ENCODE results near the gene TBX10.
"Not testable (repeated sequence)": the region's sequence is repeated elsewhere in the genome, so short reads cannot be mapped to it uniquely, and the experiment has no call there.

The TBX10 gene

DNA sequence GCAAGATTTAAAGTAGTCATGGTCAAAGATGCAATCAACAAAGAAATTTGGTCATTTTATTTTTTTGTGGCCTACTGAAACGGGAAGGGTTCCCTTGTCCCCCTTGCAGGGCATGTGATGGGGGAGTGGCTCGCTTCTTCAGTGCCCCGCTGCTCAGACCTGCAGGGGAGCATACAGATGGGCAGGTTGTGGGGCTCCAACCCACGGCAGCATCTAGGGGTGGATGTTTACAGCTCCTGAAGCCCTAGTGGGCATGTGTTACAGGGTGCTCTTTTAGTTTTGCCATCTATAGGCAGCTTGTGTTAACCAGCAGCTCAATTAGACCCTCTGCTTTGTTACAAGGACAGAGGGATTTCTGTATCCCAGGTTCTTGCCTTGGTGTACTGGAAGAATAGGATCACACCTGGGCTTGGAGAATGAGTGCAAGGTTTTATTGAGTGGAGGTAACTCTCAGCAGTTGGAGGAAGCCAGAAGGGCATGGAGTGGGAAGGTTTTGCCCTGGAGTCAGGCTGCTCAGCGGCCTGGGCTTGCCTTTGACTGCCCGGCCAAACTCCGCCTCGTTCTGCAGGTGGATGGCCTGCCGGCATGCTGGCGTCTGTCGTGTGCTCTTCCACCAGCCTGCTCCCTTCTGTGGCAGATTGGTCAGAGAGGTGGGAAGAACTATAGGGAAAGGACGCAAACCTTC lies 46.5 kb downstream of the TBX10 start:
- H4K8ac ChIP-seq (ENCODE audit: low read depth, low read length), result no peak overlapping the region
- H2AFZ ChIP-seq (ENCODE audit: low read length), result no peak overlapping the region
- no peak overlapping the region for H2BK12ac ChIP-seq (ENCODE audit: low read length)
- peaks cover 0 to 3% of the 10 kb centered on the region in 2 donors for H3K9me3 ChIP-seq (replicated peaks in 1 of 2; ENCODE audit: control insufficient read depth in 2 of 2, insufficient read depth in 1 of 2, low read depth in 1 of 2, low read length in 2 of 2)
- H3K18ac ChIP-seq (ENCODE audit: low read length), result no peak overlapping the region
- H3K36me3 ChIP-seq (replicated peaks in 1 of 2; ENCODE audit: control insufficient read depth in 2 of 2, insufficient read depth in 2 of 2, low read length in 2 of 2), result peaks cover 2 to 8% of the 10 kb centered on the region in 2 donors
- H2BK15ac ChIP-seq (ENCODE audit: low read length), result no peak overlapping the region
- no peaks in the 10 kb centered on the region for H3K79me1 ChIP-seq (ENCODE audit: low read depth, low read length)
- no peak overlapping the region for H3K4me3 ChIP-seq (ENCODE audit: low read length in 2 of 2)
- H3K4me1 ChIP-seq (ENCODE audit: control insufficient read depth in 2 of 2, insufficient read depth in 1 of 2, low read depth in 1 of 2, low read length in 2 of 2), result no peaks in the 10 kb centered on the region
- no peak for DNase-seq (ENCODE audit: low spot score)
- H3K23ac ChIP-seq (ENCODE audit: low read depth, low read length, poor library complexity), result no peak overlapping the region
- H2AK5ac ChIP-seq (ENCODE audit: low read depth, low read length), result no peak overlapping the region
- H3K9ac ChIP-seq (ENCODE audit: low read depth, low read length, poor library complexity), result no peak overlapping the region
- H3K27me3 ChIP-seq (ENCODE audit: control insufficient read depth in 3 of 3, insufficient read depth in 3 of 3, low read depth in 1 of 3, low read length in 3 of 3), result no peaks in the 10 kb centered on the region
- H3K27ac ChIP-seq (replicated peaks; ENCODE audit: low read length), result no peak overlapping the region
- H4K91ac ChIP-seq (ENCODE audit: low read depth, low read length, poor library complexity), result no peak overlapping the region
- no peak overlapping the region for H3K14ac ChIP-seq (ENCODE audit: low read length)
- no peak overlapping the region for H2BK5ac ChIP-seq (ENCODE audit: low read length)
- WGBS, 2 donors (ENCODE audit: extremely low coverage in 2 of 2, insufficient read length in 2 of 2, insufficient replicate concordance in 1 of 2), result no CpG with 5 or more reads among the region's 12 CpGs
- H2BK120ac ChIP-seq (ENCODE audit: low read depth, low read length), result no peak overlapping the region
- no peak overlapping the region for H3K4me2 ChIP-seq (ENCODE audit: insufficient read depth, low read length, poor library complexity, severe bottlenecking)
- H3K4ac ChIP-seq (ENCODE audit: low read length), result no peak overlapping the region

DNA sequence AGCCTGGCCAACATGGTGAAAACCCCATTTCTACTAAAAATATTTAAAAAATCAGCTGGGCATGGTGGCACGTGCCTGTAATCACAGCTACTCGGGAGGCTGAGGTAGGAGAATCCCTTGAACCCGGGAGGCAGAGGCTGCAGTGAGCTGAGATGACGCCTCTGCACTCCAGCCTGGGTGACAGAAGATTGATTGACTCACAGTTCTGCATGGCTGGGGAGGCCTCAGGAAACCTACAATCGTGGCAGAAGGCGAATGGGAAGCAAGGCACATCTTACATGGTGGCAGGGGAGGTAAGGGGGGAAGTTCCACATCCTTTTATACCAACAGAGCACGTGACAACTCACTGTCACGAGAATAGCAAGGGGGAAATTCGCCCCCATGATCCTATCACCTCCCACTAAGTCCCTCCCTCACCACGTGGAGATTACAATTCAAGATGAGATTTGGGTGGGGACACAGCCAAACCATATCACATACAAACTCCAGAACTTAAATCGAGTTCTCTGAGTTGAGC lies 50.6 kb downstream of the TBX10 start:
- not testable (repeated sequence) for H3K4me2 ChIP-seq (ENCODE audit: insufficient read depth, low read length, poor library complexity, severe bottlenecking); H3K27ac ChIP-seq (replicated peaks; ENCODE audit: low read length); H2BK15ac ChIP-seq (ENCODE audit: low read length); H3K4me3 ChIP-seq (ENCODE audit: low read length in 2 of 2); H3K18ac ChIP-seq (ENCODE audit: low read length); DNase-seq (ENCODE audit: low spot score); H2BK5ac ChIP-seq (ENCODE audit: low read length); H4K8ac ChIP-seq (ENCODE audit: low read depth, low read length); H2BK12ac ChIP-seq (ENCODE audit: low read length); H3K4ac ChIP-seq (ENCODE audit: low read length); H3K14ac ChIP-seq (ENCODE audit: low read length); H2AFZ ChIP-seq (ENCODE audit: low read length); H3K9ac ChIP-seq (ENCODE audit: low read depth, low read length, poor library complexity); H3K9me3 ChIP-seq (replicated peaks in 1 of 2; ENCODE audit: control insufficient read depth in 2 of 2, insufficient read depth in 1 of 2, low read depth in 1 of 2, low read length in 2 of 2); H2AK5ac ChIP-seq (ENCODE audit: low read depth, low read length); H4K91ac ChIP-seq (ENCODE audit: low read depth, low read length, poor library complexity); H3K23ac ChIP-seq (ENCODE audit: low read depth, low read length, poor library complexity); H2BK120ac ChIP-seq (ENCODE audit: low read depth, low read length); H3K27me3 ChIP-seq (ENCODE audit: control insufficient read depth in 3 of 3, insufficient read depth in 3 of 3, low read depth in 1 of 3, low read length in 3 of 3)
- Histone ChIP-seq H3K36me3 (replicated peaks in 1 of 2; ENCODE audit: control insufficient read depth in 2 of 2, insufficient read depth in 2 of 2, low read length in 2 of 2) (peaks cover 22 to 43% of the 10 kb centered on the region in 2 donors), H3K79me1 (ENCODE audit: low read depth, low read length) (peaks cover 21% of the 10 kb centered on the region), H3K4me1 (ENCODE audit: control insufficient read depth in 2 of 2, insufficient read depth in 1 of 2, low read depth in 1 of 2, low read length in 2 of 2) (peaks cover 7 to 13% of the 10 kb centered on the region in 2 donors)
- WGBS, 2 donors (ENCODE audit: extremely low coverage in 2 of 2, insufficient read length in 2 of 2, insufficient replicate concordance in 1 of 2), result no CpG with 5 or more reads among the region's 11 CpGs

DNA sequence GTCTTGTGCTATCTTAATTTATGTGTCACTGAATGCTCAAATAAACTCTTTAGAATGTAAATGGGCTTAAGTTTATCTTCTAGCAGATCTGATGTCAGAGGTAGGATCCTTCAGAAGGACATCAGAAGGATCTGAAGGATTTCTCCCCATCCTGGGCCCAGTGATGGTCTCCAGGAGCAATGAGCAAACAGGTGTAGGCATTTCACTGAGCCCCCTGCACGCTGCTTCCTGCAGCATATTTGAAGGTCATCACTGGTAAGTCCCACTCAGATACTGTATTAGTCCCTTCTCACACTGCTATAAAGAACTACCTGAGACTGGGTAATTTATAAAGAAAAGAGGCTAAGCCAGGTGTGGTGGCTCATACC lies 51.4 kb downstream of the TBX10 start:
- Histone ChIP-seq H4K8ac (ENCODE audit: low read depth, low read length) (no peak overlapping the region), H2AK5ac (ENCODE audit: low read depth, low read length) (no peak overlapping the region), H3K23ac (ENCODE audit: low read depth, low read length, poor library complexity) (no peak overlapping the region), H3K79me1 (ENCODE audit: low read depth, low read length) (peaks cover 21% of the 10 kb centered on the region), H2BK15ac (ENCODE audit: low read length) (no peak overlapping the region), H2BK120ac (ENCODE audit: low read depth, low read length) (no peak overlapping the region), H3K27me3 (ENCODE audit: control insufficient read depth in 3 of 3, insufficient read depth in 3 of 3, low read depth in 1 of 3, low read length in 3 of 3) (no peaks in the 10 kb centered on the region), H3K4me3 (ENCODE audit: low read length in 2 of 2) (no peak overlapping the region), H3K36me3 (replicated peaks in 1 of 2; ENCODE audit: control insufficient read depth in 2 of 2, insufficient read depth in 2 of 2, low read length in 2 of 2) (peaks cover 22 to 43% of the 10 kb centered on the region in 2 donors), H3K9ac (ENCODE audit: low read depth, low read length, poor library complexity) (no peak overlapping the region), H3K4me1 (ENCODE audit: control insufficient read depth in 2 of 2, insufficient read depth in 1 of 2, low read depth in 1 of 2, low read length in 2 of 2) (peaks cover 7 to 13% of the 10 kb centered on the region in 2 donors), H3K27ac (replicated peaks; ENCODE audit: low read length) (no peak overlapping the region), H2BK5ac (ENCODE audit: low read length) (no peak overlapping the region), H2AFZ (ENCODE audit: low read length) (no peak overlapping the region), H3K9me3 (replicated peaks in 1 of 2; ENCODE audit: control insufficient read depth in 2 of 2, insufficient read depth in 1 of 2, low read depth in 1 of 2, low read length in 2 of 2) (peaks cover 0 to 6% of the 10 kb centered on the region in 2 donors), H3K4ac (ENCODE audit: low read length) (no peak overlapping the region), H4K91ac (ENCODE audit: low read depth, low read length, poor library complexity) (no peak overlapping the region), H3K14ac (ENCODE audit: low read length) (no peak overlapping the region), H2BK12ac (ENCODE audit: low read length) (no peak overlapping the region), H3K18ac (ENCODE audit: low read length) (no peak overlapping the region), H3K4me2 (ENCODE audit: insufficient read depth, low read length, poor library complexity, severe bottlenecking) (no peak overlapping the region)
- no peak for DNase-seq (ENCODE audit: low spot score)
- WGBS, 2 donors (ENCODE audit: extremely low coverage in 2 of 2, insufficient read length in 2 of 2, insufficient replicate concordance in 1 of 2), result no CpG with 5 or more reads among the region's 1 CpG

DNA sequence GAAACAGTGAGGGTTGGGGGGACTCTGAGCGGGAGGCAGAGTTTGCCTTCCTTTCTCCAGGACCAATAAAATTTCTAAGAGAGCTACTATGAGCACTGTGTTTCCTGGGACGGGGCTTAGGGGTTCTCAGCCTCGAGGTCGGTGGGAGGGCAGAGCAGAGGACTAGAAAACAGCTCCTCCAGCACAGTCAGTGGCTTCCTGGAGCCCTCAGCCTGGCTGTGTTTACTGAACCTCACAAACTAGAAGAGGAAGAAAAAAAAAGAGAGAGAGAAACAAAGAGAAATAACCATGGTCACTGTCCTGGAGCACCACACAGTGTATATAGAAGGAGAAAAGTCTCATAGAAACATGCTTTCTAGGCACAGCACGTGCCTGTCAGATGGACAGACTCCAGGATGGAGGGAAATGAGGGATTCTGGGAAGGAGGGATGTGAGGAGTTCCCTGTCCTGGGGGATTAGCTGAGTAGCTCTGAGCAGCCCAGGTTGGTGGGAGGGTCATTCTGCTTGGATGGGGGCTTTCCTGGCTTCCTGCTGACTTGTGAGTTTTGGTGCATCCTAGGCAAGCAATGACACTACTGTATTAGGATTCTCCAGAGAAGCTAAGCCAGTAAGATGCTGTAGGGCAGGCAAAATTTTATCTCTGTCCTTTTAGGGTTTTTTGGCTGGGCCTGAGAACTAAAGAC lies 52.9 kb downstream of the TBX10 start:
- Histone ChIP-seq H2BK15ac (ENCODE audit: low read length) (no peak overlapping the region), H3K4me1 (ENCODE audit: control insufficient read depth in 2 of 2, insufficient read depth in 1 of 2, low read depth in 1 of 2, low read length in 2 of 2) (peaks cover 13 to 17% of the 10 kb centered on the region in 2 donors), H2AK5ac (ENCODE audit: low read depth, low read length) (no peak overlapping the region), H2BK120ac (ENCODE audit: low read depth, low read length) (no peak overlapping the region), H3K14ac (ENCODE audit: low read length) (no peak overlapping the region), H2BK12ac (ENCODE audit: low read length) (no peak overlapping the region), H3K9ac (ENCODE audit: low read depth, low read length, poor library complexity) (no peak overlapping the region), H3K36me3 (replicated peaks in 1 of 2; ENCODE audit: control insufficient read depth in 2 of 2, insufficient read depth in 2 of 2, low read length in 2 of 2) (peaks cover 22 to 43% of the 10 kb centered on the region in 2 donors), H3K9me3 (replicated peaks in 1 of 2; ENCODE audit: control insufficient read depth in 2 of 2, insufficient read depth in 1 of 2, low read depth in 1 of 2, low read length in 2 of 2) (peaks cover 0 to 6% of the 10 kb centered on the region in 2 donors), H3K4ac (ENCODE audit: low read length) (no peak overlapping the region), H3K27me3 (ENCODE audit: control insufficient read depth in 3 of 3, insufficient read depth in 3 of 3, low read depth in 1 of 3, low read length in 3 of 3) (peaks cover 0 to 6% (median 6%) of the 10 kb centered on the region in 3 experiments), H4K8ac (ENCODE audit: low read depth, low read length) (no peak overlapping the region), H2BK5ac (ENCODE audit: low read length) (no peak overlapping the region), H3K18ac (ENCODE audit: low read length) (no peak overlapping the region), H3K4me3 (ENCODE audit: low read length in 2 of 2) (no peak overlapping the region), H3K27ac (replicated peaks; ENCODE audit: low read length) (no peak overlapping the region), H3K4me2 (ENCODE audit: insufficient read depth, low read length, poor library complexity, severe bottlenecking) (no peak overlapping the region), H2AFZ (ENCODE audit: low read length) (no peak overlapping the region), H3K23ac (ENCODE audit: low read depth, low read length, poor library complexity) (no peak overlapping the region), H4K91ac (ENCODE audit: low read depth, low read length, poor library complexity) (no peak overlapping the region), H3K79me1 (ENCODE audit: low read depth, low read length) (peaks cover 21% of the 10 kb centered on the region)
- no peak for DNase-seq (ENCODE audit: low spot score)
- no CpG with 5 or more reads among the region's 5 CpGs for WGBS, 2 donors (ENCODE audit: extremely low coverage in 2 of 2, insufficient read length in 2 of 2, insufficient replicate concordance in 1 of 2)

All from neuronal stem cell (in vitro differentiated cells).